A549 treated with AZD9567 at 1 μM for 4 hours (cell line): Measurements from ENCODE around the gene PKP4. TPM values are rescaled to one million over a fixed set of nuclear protein-coding genes. Genes with fewer than 3 reads are reported as not detected.

Experiments
- total RNA-seq: library from RNA; stranded (reverse); fragments of 200-300 nt; extraction: Qiagen RNA extraction; gene quantifications from 5 replicates; pipeline ENCODE4 v1.2.3, GENCODE V29; 2022; ENCODE audit not compliant: insufficient read depth

The PKP4 gene
- 25.7 to 39.8 TPM (median 28.1 TPM) in 5 replicates for total RNA-seq

DNA sequence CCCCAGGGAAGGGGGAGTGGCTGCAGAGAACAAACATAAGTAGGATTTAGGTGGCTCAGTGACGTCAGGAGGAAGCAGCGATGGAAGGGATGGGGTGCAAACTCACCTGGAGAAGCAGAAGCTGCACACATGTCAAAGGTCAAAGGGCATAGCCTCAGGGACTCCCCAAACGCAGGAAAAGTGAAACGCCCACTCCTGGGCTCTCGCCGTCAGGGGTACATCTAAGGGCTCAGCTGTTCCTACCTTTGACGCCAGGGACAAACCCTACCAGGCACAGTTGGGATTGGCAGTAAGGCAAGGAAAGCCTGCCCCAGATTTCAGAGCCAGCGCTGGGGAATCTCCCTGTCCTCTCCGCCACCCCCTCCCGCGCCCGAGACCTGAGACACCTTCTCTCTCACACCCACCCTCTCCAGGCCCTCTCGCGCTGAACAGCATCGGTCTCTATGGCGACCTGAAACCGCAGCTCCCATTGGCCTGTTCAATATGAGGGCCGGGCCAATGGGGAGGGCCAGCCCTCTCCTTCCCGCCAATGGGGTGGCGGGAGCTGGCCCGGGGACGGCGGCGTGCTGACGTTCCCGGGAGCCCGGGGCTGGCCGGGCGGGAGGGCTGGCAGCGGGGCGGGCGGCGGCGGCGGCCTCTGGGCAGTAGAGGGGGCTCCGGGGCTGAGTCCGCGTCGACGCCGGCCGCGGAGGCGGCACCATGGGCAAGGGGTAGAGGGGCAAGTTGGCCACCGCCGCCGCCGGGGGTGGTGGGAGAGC lies at the start of gene PKP4, which contains the start of gene CCDC148:
PKP4 (plus strand) TSS at position 644 of the 758 bp plus-strand sequence. CDS start 76,233 bp downstream, outside the sequence.
CCDC148 (minus strand) TSS at position 445 of the 758 bp plus-strand sequence; CDS start at position 131, 314 bp downstream.

Other genes with a start within 250 kb of the PKP4 start
- 0.36 to 0.51 TPM (median 0.42 TPM) in 4 of 5 replicates, not detected in the other for gene CCDC148, start 199 bp upstream of the PKP4 start, total RNA-seq